Skin epidermis (tissue), 12 donors: Measurements from ENCODE around the gene SULT1A1.
"Not testable (repeated sequence)": the region's sequence is repeated elsewhere in the genome, so short reads cannot be mapped to it uniquely, and the experiment has no call there.

ENCODE experiments used
- H3K27ac ChIP-seq, 21 experiments: fragments of 200-600 bp; sonication (generic) in 11 of 21; one replicate each; pipeline ENCODE4 v1.5.0; 2020; ENCODE audit warnings: mild to moderate bottlenecking in 3 of 21, inconsistent platforms in 2 of 21, moderate library complexity in 2 of 21
- H3K4me3 ChIP-seq, 7 experiments: fragments of 200-600 bp; sonication (generic) in 2 of 7; one replicate each; pipeline ENCODE4 v1.5.0; 2020; ENCODE audit warnings: inconsistent platforms in 2 of 7, mild to moderate bottlenecking in 2 of 7, moderate library complexity in 1 of 7

Gene SULT1A1

GRCh38 chr16:28566233-28566925 lies 43.5 kb downstream of the SULT1A1 start:
- H3K4me3 ChIP-seq, H3K27ac ChIP-seq: not testable (repeated sequence)

GRCh38 chr16:28563218-28563617 lies 46.6 kb downstream of the SULT1A1 start:
- Histone ChIP-seq H3K27ac (no peak overlapping the region), H3K4me3 (no peak overlapping the region)

- Histone ChIP-seq H3K27ac (no peak overlapping the region), H3K4me3 (no peak overlapping the region)
These were observed 47.6 kb downstream of the SULT1A1 start for GRCh38 chr16:28562199-28562598.

- no peak overlapping the region for H3K4me3 ChIP-seq
- no peak overlapping the region for H3K27ac ChIP-seq
These were observed 48.2 kb downstream of the SULT1A1 start for GRCh38 chr16:28561557-28562187.

- H3K27ac ChIP-seq, result no peak overlapping the region
- no peak overlapping the region for H3K4me3 ChIP-seq
These were observed 51.4 kb downstream of the SULT1A1 start for GRCh38 chr16:28558456-28558855.

GRCh38 chr16:28556914-28557320 lies 52.9 kb downstream of the SULT1A1 start:
- Histone ChIP-seq H3K27ac (no peak overlapping the region), H3K4me3 (no peak overlapping the region)

GRCh38 chr16:28555561-28555960 lies 54.3 kb downstream of the SULT1A1 start:
- no peak overlapping the region for H3K4me3 ChIP-seq
- no peak overlapping the region for H3K27ac ChIP-seq
